GM12892 (cell line): ENCODE results near the gene NRF1.

Experiments
- POLR2A ChIP-seq: IDR thresholded peaks from 2 replicates; pipeline ENCODE4 v1.6.1; 2011; ENCODE audit warnings: low read depth, low read length, control low read depth
- POLR2AphosphoS5 ChIP-seq: IDR thresholded peaks from 2 replicates; pipeline ENCODE4 v1.6.1; 2011; ENCODE audit warnings: low read depth, low read length, control low read depth
- TAF1 ChIP-seq: IDR thresholded peaks from 2 replicates; pipeline ENCODE4 v1.6.1; 2011; ENCODE audit warnings: low read depth, mild to moderate bottlenecking, control low read depth, low read length, borderline replicate concordance

DNA sequence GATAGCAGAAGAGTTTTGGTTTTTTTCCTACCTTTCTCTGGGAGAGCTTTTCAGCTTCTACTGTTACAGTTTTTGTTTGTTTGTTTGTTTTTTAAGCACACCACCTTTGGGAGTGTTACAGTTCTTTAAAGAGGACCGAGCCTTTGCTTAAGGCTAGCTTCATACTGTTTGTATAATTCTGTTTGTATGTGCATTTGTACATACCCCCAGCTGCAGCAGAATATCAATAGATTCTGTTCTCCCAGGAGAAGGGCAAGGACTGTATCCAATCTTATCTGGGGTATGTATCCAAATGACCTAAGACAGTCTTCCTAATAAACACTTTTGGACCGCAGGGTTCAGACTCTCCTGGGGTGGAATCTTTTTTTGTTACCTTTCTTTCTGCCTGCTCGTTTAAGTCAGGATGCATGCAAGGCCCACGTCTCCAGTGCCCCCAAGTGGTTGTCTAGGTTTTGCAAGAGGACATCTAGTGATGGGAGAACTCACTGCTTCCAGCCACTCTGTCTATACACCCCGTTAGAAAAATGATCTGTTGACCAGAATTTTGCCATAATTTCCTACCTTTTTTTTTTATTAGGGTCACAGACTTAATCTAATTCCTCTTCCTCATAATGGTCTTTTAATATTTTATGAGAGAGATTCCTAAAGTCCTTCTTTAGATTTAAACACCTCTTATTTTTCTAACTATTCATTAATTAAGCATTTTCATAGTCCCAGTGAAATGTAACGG is 23.9 kb downstream of the NRF1 start:
- no peak for TF ChIP-seq POLR2A
- no peak for TF ChIP-seq TAF1
- no peak for TF ChIP-seq POLR2AphosphoS5
